GM12878 (cell line): ENCODE results near the gene ZNF148. TPM values are rescaled to one million over a fixed set of nuclear protein-coding genes. Genes with fewer than 3 reads are reported as not detected.

Experiments
- ATAC-seq: fragments of 200-7000 bp; cut with Tn5 transposase; 3 replicates; pipeline ENCODE4 v1.9.1; 2020; ENCODE audit warnings: mild to moderate bottlenecking, moderate library complexity
- BruUV-seq: library from RNA; stranded (reverse); fragments of 400-500 nt; replicated peaks from 2 replicates; lab custom pipeline; 2021; lab: Mats Ljungman, UMichigan
- CTCF ChIA-PET: fragments of 300-600 bp; sonication (Branson Sonifier 250); formaldehyde crosslinking; extraction: SDS; loops from one replicate; lab custom pipeline; 2021; ENCODE audit warnings: inconsistent platforms; lab: Yijun Ruan, JAX
- POLR2A ChIA-PET: fragments of 350-600 bp; formaldehyde crosslinking; extraction: SDS; loops from one replicate; lab custom pipeline; 2021; ENCODE audit warnings: inconsistent platforms; lab: Charles Lee
- RAD21 ChIA-PET: fragments of 300-600 bp; sonication (Branson Sonifier 250); formaldehyde crosslinking; loops from one replicate; lab custom pipeline; 2023; ENCODE audit warnings: antibody characterized with exemption; ENCODE audit not compliant: unreplicated experiment; lab: Charles Lee
- SMC1A ChIA-PET: fragments of 300-600 bp; sonication (Branson Sonifier 250); formaldehyde crosslinking; loops from one replicate; lab custom pipeline; 2023; ENCODE audit not compliant: unreplicated experiment, uncharacterized antibody; lab: Charles Lee
- DNase-seq: peaks from one replicate; pipeline ENCODE4 v3.0.0-alpha.2; 2011; ENCODE audit warnings: low read depth, low spot score
- FAIRE-seq: peaks from 3 replicates; lab custom pipeline; 2011; peaks lifted over from hg19 to GRCh38; lab: Jason Lieb, UNC
- H2AFZ ChIP-seq: 2 replicates; pipeline ENCODE4 v1.6.0; 2011; ENCODE audit warnings: low read depth, low read length, control low read depth; ENCODE audit not compliant: control insufficient read depth
- H3K27ac ChIP-seq: 2 replicates; pipeline ENCODE4 v1.5.1; 2011; ENCODE audit warnings: control low read depth; ENCODE audit not compliant: control insufficient read depth, insufficient read depth
- H3K27me3 ChIP-seq, 2 experiments: replicated peaks in 1 of 2; 2 replicates each; pipeline versions ENCODE4 v1.6.0 to v1.6.1; 2011; ENCODE audit warnings: low read length in 1 of 2; ENCODE audit not compliant: control insufficient read depth in 2 of 2, insufficient read depth in 2 of 2
- H3K36me3 ChIP-seq, 2 experiments: 2 replicates each; pipeline ENCODE4 v1.5.1; 2011; ENCODE audit warnings: low read length in 1 of 2; ENCODE audit not compliant: control insufficient read depth in 2 of 2, insufficient read depth in 2 of 2
- H3K4me1 ChIP-seq: 2 replicates; pipeline ENCODE4 v1.6.1; 2011; ENCODE audit warnings: mild to moderate bottlenecking, low read length, moderate library complexity, mixed read lengths; ENCODE audit not compliant: control insufficient read depth, insufficient read depth
- H3K4me2 ChIP-seq: 2 replicates; pipeline ENCODE4 v1.6.0; 2011; ENCODE audit warnings: control low read depth; ENCODE audit not compliant: control insufficient read depth, insufficient read depth
- H3K4me3 ChIP-seq: fragments of 200-600 bp; sonication (generic); 2 replicates; pipeline ENCODE4 v1.5.1; 2016
- H3K79me2 ChIP-seq: 2 replicates; pipeline ENCODE4 v1.6.0; 2011; ENCODE audit warnings: low read length; ENCODE audit not compliant: control insufficient read depth, insufficient read depth
- H3K9ac ChIP-seq: 2 replicates; pipeline ENCODE4 v1.8.0; 2011; ENCODE audit warnings: low read length, control low read depth, mixed read lengths; ENCODE audit not compliant: control insufficient read depth, insufficient read depth
- H3K9me3 ChIP-seq: replicated peaks from 3 replicates; pipeline ENCODE4 v1.5.1; 2011; ENCODE audit warnings: mild to moderate bottlenecking, low read length; ENCODE audit not compliant: control insufficient read depth, insufficient read depth
- H4K20me1 ChIP-seq: 2 replicates; pipeline ENCODE4 v1.6.0; 2011; ENCODE audit not compliant: control insufficient read depth, insufficient read depth
- BHLHE40 ChIP-seq, 2 experiments: fragments of 450-650 bp in 1 of 2; IDR thresholded peaks; 2 replicates each; pipeline ENCODE4 v1.6.1; 2011 to 2017; ENCODE audit warnings: low read depth in 2 of 2, borderline replicate concordance in 1 of 2, improper control_type of control experiment in 1 of 2, low read length in 1 of 2, mild to moderate bottlenecking in 1 of 2
- BMI1 ChIP-seq: fragments of 450-650 bp; IDR thresholded peaks from 2 replicates; pipeline ENCODE4 v1.6.1; 2016; ENCODE audit warnings: mild to moderate bottlenecking, moderate library complexity, borderline replicate concordance
- CHD4 ChIP-seq: fragments of 200-600 bp; sonication (generic); IDR thresholded peaks from 2 replicates; pipeline ENCODE4 v1.6.1; 2016; ENCODE audit warnings: mild to moderate bottlenecking
- DPF2 ChIP-seq: fragments of 450-650 bp; IDR thresholded peaks from 2 replicates; pipeline ENCODE4 v1.6.1; 2017; ENCODE audit warnings: mild to moderate bottlenecking
- GABPA ChIP-seq: IDR thresholded peaks from 2 replicates; pipeline ENCODE4 v1.6.1; 2014; ENCODE audit warnings: antibody characterized with exemption, low read depth, mild to moderate bottlenecking, inconsistent platforms
- POU2F2 ChIP-seq: IDR thresholded peaks from 3 replicates; pipeline ENCODE4 v1.6.1; 2011; ENCODE audit warnings: low read depth, mild to moderate bottlenecking, low read length, borderline replicate concordance
- RFX5 ChIP-seq: IDR thresholded peaks from 2 replicates; pipeline ENCODE4 v1.6.1; 2011; ENCODE audit warnings: low read depth, low read length, improper control_type of control experiment
- ZNF384 ChIP-seq: IDR thresholded peaks from 2 replicates; pipeline ENCODE4 v1.6.1; 2012; ENCODE audit warnings: low read depth, mild to moderate bottlenecking, low read length, improper control_type of control experiment, borderline replicate concordance
- WGBS: methylation state at CpG from one replicate; pipeline ENCODE4 v1.1.6; 2016; ENCODE audit warnings: low lambda C conversion rate; ENCODE audit not compliant: insufficient replicate concordance, insufficient coverage; ENCODE audit errors: missing lambda C conversion rate; 5-methylcytosine and 5-hydroxymethylcytosine counted together
- in situ Hi-C: fragments of 300-500 bp; cut with MboI; formaldehyde crosslinking; loops from 9 replicates; pipeline ENCODE4 v1.14.3; 2018; ENCODE audit warnings: mixed read lengths
- intact Hi-C: fragments of 100-400 bp; cut with micrococcal nuclease; formaldehyde crosslinking; loops from one replicate; pipeline ENCODE4 v1.14.2; 2022; ENCODE audit not compliant: unreplicated experiment
- polyA plus RNA-seq, 11 experiments: library from polyadenylated mRNA; depleted of rRNA in 4 of 11; unstranded in 6 of 11; stranded (reverse) in 5 of 11; fragments of >200 nt; fragmentation: Nextera tagmentation in 4 of 11; fragmentation: Illumina TruSeq in 1 of 11; extraction: Ambion mirVana in 4 of 11; extraction: Trizol in 1 of 11; gene quantifications; 1 replicate in 1 of 11; 2 replicates in 10 of 11; pipeline versions ENCODE4 v1.2.1 to v1.2.3, GENCODE V29; 2011 to 2016; ENCODE audit warnings: inconsistent platforms in 2 of 11, missing spikeins in 2 of 11, low read depth in 1 of 11
- total RNA-seq, 4 experiments: library from RNA; depleted of rRNA in 3 of 4; stranded (reverse); fragments of >200 nt in 3 of 4; fragmentation: Illumina TruSeq in 1 of 4; extraction: Trizol in 1 of 4; gene quantifications; 2 replicates each; pipeline versions ENCODE4 v1.2.1 to v1.2.3, GENCODE V29; 2013 to 2021
- TF ChIP-seq, protein P1 (sequence below): IDR thresholded peaks from 2 replicates; pipeline ENCODE4 v1.6.1; 2011; ENCODE audit warnings: borderline replicate concordance, low read depth, mild to moderate bottlenecking, moderate library complexity, low read length; ENCODE audit not compliant: insufficient read depth, poor library complexity, severe bottlenecking
- TF ChIP-seq, protein P2 (sequence below): IDR thresholded peaks from 2 replicates; pipeline ENCODE4 v1.6.1; 2011; ENCODE audit warnings: low read depth, low read length, improper control_type of control experiment, borderline replicate concordance
- TF ChIP-seq, protein P3 (sequence below): fragments of 450-650 bp; IDR thresholded peaks from 2 replicates; pipeline ENCODE4 v1.6.1; 2014; ENCODE audit warnings: mild to moderate bottlenecking
- TF ChIP-seq, protein P4 (sequence below): IDR thresholded peaks from 2 replicates; pipeline ENCODE4 v1.6.1; 2012; ENCODE audit warnings: improper control_type of control experiment, low read depth, low read length; ENCODE audit not compliant: insufficient replicate concordance

Gene ZNF148
- total and polyA plus RNA-seq, 10 of the 15 experiments (the other 5 are each of a cell fraction or from before 2014, with no cell fraction given): 8.6 to 40.4 (median 26.7) TPM

DNA sequence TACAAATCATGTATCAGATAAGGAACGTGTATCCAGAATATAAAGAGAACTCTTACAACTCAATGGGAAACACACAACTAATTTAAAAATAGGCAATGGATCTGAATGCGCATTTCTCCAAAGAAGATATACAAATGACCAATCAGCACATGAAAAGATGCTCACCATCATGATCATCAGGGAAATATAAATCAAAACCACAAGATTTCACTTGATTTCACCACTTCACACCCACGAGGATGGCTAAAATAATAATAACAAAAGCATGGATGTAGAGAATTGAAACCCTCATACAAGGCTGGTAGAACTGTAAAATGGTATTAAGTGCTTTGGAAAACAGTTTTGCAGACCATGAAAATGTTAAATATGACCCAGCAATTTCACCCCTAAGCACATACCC lies 135.9 kb downstream of the ZNF148 start:
- DNase-seq (no peak), FAIRE-seq (no peak), ATAC-seq (no peak)
- no TSS peak for BruUV-seq
- Histone ChIP-seq H2AFZ (no peak overlapping the region), H3K9ac (no peak overlapping the region), H4K20me1 (no peaks in the 10 kb centered on the region), H3K9me3 (no peaks in the 10 kb centered on the region), H3K36me3 (0 out of 4 replicates have a peak, but pooled peaks cover 0 to 2% of the 10 kb centered on the region in 2 experiments), H3K4me2 (no peak overlapping the region), H3K27ac (no peak overlapping the region), H3K27me3 (no peaks in the 10 kb centered on the region), H3K79me2 (no peaks in the 10 kb centered on the region), H3K4me3 (no peak overlapping the region), H3K4me1 (no peaks in the 10 kb centered on the region)
- 72% methylated on average over 3 of the region's 3 CpGs for WGBS
- ChIA-PET CTCF (no interaction called here), RAD21 (no interaction called here), SMC1A (no interaction called here), POLR2A (no interaction called here)
- TF ChIP-seq, protein P1, sequence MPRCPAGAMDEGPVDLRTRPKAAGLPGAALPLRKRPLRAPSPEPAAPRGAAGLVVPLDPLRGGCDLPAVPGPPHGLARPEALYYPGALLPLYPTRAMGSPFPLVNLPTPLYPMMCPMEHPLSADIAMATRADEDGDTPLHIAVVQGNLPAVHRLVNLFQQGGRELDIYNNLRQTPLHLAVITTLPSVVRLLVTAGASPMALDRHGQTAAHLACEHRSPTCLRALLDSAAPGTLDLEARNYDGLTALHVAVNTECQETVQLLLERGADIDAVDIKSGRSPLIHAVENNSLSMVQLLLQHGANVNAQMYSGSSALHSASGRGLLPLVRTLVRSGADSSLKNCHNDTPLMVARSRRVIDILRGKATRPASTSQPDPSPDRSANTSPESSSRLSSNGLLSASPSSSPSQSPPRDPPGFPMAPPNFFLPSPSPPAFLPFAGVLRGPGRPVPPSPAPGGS: no peak
- TF ChIP-seq, protein P2, sequence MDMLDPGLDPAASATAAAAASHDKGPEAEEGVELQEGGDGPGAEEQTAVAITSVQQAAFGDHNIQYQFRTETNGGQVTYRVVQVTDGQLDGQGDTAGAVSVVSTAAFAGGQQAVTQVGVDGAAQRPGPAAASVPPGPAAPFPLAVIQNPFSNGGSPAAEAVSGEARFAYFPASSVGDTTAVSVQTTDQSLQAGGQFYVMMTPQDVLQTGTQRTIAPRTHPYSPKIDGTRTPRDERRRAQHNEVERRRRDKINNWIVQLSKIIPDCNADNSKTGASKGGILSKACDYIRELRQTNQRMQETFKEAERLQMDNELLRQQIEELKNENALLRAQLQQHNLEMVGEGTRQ: no peak
- TF ChIP-seq ZNF384 (no peak), BMI1 (no peak), CHD4 (no peak), DPF2 (no peak), BHLHE40 (IDR thresholded peaks at IDR 0.05; ENCODE audit: borderline replicate concordance in 1 of 2, low read depth in 2 of 2, low read length in 1 of 2) (no peak), GABPA (no peak), POU2F2 (no peak), RFX5 (no peak)
- TF ChIP-seq, protein P3, sequence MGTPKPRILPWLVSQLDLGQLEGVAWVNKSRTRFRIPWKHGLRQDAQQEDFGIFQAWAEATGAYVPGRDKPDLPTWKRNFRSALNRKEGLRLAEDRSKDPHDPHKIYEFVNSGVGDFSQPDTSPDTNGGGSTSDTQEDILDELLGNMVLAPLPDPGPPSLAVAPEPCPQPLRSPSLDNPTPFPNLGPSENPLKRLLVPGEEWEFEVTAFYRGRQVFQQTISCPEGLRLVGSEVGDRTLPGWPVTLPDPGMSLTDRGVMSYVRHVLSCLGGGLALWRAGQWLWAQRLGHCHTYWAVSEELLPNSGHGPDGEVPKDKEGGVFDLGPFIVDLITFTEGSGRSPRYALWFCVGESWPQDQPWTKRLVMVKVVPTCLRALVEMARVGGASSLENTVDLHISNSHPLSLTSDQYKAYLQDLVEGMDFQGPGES: no peak
- TF ChIP-seq, protein P4, sequence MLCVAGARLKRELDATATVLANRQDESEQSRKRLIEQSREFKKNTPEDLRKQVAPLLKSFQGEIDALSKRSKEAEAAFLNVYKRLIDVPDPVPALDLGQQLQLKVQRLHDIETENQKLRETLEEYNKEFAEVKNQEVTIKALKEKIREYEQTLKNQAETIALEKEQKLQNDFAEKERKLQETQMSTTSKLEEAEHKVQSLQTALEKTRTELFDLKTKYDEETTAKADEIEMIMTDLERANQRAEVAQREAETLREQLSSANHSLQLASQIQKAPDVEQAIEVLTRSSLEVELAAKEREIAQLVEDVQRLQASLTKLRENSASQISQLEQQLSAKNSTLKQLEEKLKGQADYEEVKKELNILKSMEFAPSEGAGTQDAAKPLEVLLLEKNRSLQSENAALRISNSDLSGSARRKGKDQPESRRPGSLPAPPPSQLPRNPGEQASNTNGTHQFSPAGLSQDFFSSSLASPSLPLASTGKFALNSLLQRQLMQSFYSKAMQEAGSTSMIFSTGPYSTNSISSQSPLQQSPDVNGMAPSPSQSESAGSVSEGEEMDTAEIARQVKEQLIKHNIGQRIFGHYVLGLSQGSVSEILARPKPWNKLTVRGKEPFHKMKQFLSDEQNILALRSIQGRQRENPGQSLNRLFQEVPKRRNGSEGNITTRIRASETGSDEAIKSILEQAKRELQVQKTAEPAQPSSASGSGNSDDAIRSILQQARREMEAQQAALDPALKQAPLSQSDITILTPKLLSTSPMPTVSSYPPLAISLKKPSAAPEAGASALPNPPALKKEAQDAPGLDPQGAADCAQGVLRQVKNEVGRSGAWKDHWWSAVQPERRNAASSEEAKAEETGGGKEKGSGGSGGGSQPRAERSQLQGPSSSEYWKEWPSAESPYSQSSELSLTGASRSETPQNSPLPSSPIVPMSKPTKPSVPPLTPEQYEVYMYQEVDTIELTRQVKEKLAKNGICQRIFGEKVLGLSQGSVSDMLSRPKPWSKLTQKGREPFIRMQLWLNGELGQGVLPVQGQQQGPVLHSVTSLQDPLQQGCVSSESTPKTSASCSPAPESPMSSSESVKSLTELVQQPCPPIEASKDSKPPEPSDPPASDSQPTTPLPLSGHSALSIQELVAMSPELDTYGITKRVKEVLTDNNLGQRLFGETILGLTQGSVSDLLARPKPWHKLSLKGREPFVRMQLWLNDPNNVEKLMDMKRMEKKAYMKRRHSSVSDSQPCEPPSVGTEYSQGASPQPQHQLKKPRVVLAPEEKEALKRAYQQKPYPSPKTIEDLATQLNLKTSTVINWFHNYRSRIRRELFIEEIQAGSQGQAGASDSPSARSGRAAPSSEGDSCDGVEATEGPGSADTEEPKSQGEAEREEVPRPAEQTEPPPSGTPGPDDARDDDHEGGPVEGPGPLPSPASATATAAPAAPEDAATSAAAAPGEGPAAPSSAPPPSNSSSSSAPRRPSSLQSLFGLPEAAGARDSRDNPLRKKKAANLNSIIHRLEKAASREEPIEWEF: no peak
- in situ Hi-C loops (no loop called here), intact Hi-C loops (no loop called here)
